Breast epithelium (tissue), 4 donors: ENCODE results near the gene C19orf38. TPM values are rescaled to one million over a fixed set of nuclear protein-coding genes. Genes with fewer than 3 reads are reported as not detected.

Experiments used
- DNase-seq, 2 donors: peaks; one replicate each; pipeline ENCODE4 v3.0.0-alpha.2; 2019; ENCODE audit warnings: low spot score in 2 of 2
- H3K27ac ChIP-seq, 2 donors: fragments of 200-600 bp; sonication (generic) in 1 of 2; one replicate each; pipeline ENCODE4 v1.5.1; 2016 to 2019; ENCODE audit warnings: mild to moderate bottlenecking in 1 of 2
- H3K27me3 ChIP-seq, 2 donors: fragments of 200-600 bp; sonication (generic) in 1 of 2; one replicate each; pipeline versions ENCODE4 v1.5.1 to v1.6.0; 2017 to 2019; ENCODE audit warnings: control low read depth in 1 of 2, mild to moderate bottlenecking in 1 of 2
- H3K36me3 ChIP-seq: fragments of 200-600 bp; one replicate; pipeline ENCODE4 v1.5.1; 2019
- H3K4me1 ChIP-seq, 2 donors: fragments of 200-600 bp; sonication (generic); one replicate each; pipeline ENCODE4 v1.5.1; 2016 to 2019; ENCODE audit warnings: control low read depth in 1 of 2
- H3K4me3 ChIP-seq, 3 donors: fragments of 200-600 bp; sonication (generic); 1 replicate in 2 of 3; 2 replicates in 1 of 3; pipeline ENCODE4 v1.5.1; 2016 to 2019; ENCODE audit warnings: mild to moderate bottlenecking in 3 of 3, moderate library complexity in 2 of 3
- H3K9me3 ChIP-seq, 2 donors: fragments of 200-600 bp; sonication (generic) in 1 of 2; one replicate each; pipeline ENCODE4 v1.5.1; 2016 to 2019; ENCODE audit warnings: control low read depth in 1 of 2
- POLR2A ChIP-seq: fragments of 450-650 bp; IDR thresholded peaks from one replicate; pipeline ENCODE4 v1.6.1; 2016; ENCODE audit warnings: antibody characterized with exemption, mild to moderate bottlenecking, moderate library complexity
- POLR2AphosphoS5 ChIP-seq, 3 donors: sonication (generic); formaldehyde crosslinking; IDR thresholded peaks; one replicate each; pipeline ENCODE4 v1.6.1; 2017; ENCODE audit warnings: antibody characterized with exemption in 3 of 3
- intact Hi-C: fragments of 100-400 bp; cut with DNase I; formaldehyde crosslinking; loops from one replicate; pipeline ENCODE4 v1.15.1; 2023; ENCODE audit warnings: low total_unique reads
- total RNA-seq, 3 donors: library from RNA; depleted of rRNA; stranded (reverse); fragments of >200 nt; gene quantifications; one replicate each; pipeline ENCODE4 v1.1.0, GENCODE V29; 2016
- TF ChIP-seq, protein P1 (sequence below), 3 donors: fragments of 450-650 bp; IDR thresholded peaks; one replicate each; pipeline ENCODE4 v1.5.1; 2016 to 2017; ENCODE audit warnings: antibody characterized with exemption in 3 of 3, mild to moderate bottlenecking in 3 of 3, moderate library complexity in 3 of 3

C19orf38 gene
- total RNA-seq, 3 donors from 2014 or later: 1.3 to 2.7 (median 2.0) TPM

DNA sequence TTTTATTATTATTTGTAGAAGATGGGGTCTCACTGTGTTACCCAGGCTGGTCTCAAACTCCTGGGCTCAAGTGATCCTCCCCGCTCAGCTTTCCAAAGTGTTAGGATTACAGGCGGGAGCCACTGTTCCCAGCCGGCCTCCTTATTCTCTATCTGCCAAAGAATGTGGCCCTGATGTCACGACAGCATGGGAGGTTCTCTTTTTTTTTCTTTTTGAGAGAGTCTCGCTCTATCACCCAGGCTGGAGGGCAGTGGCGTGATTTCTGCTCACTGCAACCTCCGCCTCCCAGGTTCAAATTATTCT, 46.6 kb downstream of the C19orf38 start:
- Histone ChIP-seq H3K27me3 (no peaks in the 10 kb centered on the region), H3K36me3 (no peaks in the 10 kb centered on the region), H3K27ac (no peak overlapping the region), H3K4me3 (no peak overlapping the region), H3K4me1 (peaks cover 4 to 10% of the 10 kb centered on the region in 2 donors), H3K9me3 (no peaks in the 10 kb centered on the region)
- no peak for DNase-seq
- intact Hi-C loops: no loop called here
- TF ChIP-seq POLR2AphosphoS5 (IDR thresholded peaks at IDR 0.05): no peak
- TF ChIP-seq, protein P1, sequence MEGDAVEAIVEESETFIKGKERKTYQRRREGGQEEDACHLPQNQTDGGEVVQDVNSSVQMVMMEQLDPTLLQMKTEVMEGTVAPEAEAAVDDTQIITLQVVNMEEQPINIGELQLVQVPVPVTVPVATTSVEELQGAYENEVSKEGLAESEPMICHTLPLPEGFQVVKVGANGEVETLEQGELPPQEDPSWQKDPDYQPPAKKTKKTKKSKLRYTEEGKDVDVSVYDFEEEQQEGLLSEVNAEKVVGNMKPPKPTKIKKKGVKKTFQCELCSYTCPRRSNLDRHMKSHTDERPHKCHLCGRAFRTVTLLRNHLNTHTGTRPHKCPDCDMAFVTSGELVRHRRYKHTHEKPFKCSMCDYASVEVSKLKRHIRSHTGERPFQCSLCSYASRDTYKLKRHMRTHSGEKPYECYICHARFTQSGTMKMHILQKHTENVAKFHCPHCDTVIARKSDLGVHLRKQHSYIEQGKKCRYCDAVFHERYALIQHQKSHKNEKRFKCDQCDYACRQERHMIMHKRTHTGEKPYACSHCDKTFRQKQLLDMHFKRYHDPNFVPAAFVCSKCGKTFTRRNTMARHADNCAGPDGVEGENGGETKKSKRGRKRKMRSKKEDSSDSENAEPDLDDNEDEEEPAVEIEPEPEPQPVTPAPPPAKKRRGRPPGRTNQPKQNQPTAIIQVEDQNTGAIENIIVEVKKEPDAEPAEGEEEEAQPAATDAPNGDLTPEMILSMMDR (IDR thresholded peaks at IDR 0.05): no peak
- no peak for TF ChIP-seq POLR2A

DNA sequence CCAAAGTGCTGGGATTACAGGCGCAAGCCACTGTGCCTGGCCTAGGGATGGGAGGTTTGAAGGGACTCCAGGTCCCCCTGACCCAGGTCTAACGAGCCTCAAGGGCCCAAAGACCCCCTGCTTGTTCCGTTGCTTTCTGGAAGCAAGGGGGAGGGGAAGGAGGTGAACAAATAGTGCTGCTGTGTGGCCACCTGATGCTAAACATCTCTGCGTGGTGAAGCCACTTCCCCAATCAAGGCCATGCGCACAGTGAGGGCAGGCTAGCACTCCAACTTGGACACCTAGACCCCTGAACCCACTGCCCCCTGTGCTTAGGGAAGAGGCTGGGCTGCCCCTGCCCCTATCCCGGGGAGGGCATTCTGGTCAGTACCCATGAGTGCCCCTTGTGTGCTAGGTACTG, 47.1 kb downstream of the C19orf38 start:
- TF ChIP-seq, protein P1 (IDR thresholded peaks at IDR 0.05): no peak
- TF ChIP-seq POLR2AphosphoS5 (IDR thresholded peaks at IDR 0.05) (no peak), POLR2A (no peak)
- Histone ChIP-seq H3K9me3 (no peaks in the 10 kb centered on the region), H3K4me1 (peaks cover 4 to 10% of the 10 kb centered on the region in 2 donors), H3K27me3 (no peaks in the 10 kb centered on the region), H3K4me3 (no peak overlapping the region), H3K36me3 (no peaks in the 10 kb centered on the region), H3K27ac (no peak overlapping the region)
- intact Hi-C loops: no loop called here
- DNase-seq: no peak

DNA sequence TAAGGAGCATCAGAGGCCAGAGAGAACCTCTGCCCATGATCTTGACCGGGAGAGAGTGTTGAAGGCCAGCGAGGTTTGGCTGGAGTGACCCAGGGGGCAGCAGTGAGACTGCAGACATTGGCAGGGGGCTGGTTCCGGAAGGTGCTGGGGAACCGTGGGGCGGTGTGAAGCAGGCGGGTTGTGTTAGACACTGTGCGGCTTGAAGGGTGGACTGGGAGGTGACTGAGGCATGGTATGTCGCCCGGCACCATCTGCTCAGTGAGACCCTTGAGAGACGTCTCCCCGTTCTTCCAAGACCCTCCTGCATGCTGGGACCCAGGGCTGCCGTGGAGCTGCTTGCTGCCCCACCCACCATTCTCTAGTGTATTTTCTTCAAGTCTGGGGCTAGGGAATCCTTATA, 47.7 kb downstream of the C19orf38 start:
- no peak for DNase-seq
- no peak overlapping the region for H3K4me3 ChIP-seq
- H3K36me3 ChIP-seq: no peaks in the 10 kb centered on the region
- peaks cover 4 to 10% of the 10 kb centered on the region in 2 donors for H3K4me1 ChIP-seq
- no peaks in the 10 kb centered on the region for H3K27me3 ChIP-seq
- peak overlapping the region in 1 of 2 donors; percentile 45 for H3K27ac ChIP-seq
- H3K9me3 ChIP-seq: no peaks in the 10 kb centered on the region
- TF ChIP-seq POLR2A (no peak), POLR2AphosphoS5 (IDR thresholded peaks at IDR 0.05) (no peak)
- TF ChIP-seq, protein P1 (IDR thresholded peaks at IDR 0.05): no peak
- intact Hi-C loops: no loop called here

DNA sequence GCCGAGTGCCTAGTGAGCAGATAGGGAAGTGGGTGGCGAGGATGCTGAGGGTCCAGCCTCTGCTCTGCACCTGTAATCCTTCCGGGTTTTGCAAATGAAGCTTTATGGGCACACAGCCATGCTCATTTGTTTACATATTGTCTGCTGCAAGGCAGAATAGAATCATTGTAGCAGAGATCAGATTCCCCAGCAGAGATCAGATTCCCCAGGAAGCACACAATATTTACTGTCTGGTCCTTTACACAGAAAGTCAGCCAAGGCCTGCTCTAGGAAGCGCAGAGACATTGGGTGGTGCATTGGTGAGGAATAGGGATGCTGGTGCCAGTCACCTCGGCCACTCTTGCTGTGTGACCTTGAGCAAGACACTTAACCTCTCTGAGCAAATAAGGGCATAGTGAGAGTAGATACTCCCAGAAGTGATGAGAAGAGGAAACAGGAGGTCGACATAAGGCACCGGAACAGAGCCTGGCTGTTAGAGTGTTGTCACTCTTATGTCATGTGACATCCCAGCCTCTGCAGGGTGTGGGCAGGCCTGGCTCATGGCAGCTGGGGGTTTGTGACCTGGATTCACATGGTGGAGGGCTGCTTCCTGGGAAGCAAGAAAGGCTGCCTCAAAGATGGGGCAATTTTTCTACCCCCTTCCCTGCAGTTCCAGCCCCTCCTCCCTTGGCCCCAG, 48.8 kb downstream of the C19orf38 start:
- TF ChIP-seq POLR2A: no peak
- no peak overlapping the region for H3K4me3 ChIP-seq
- H3K27ac ChIP-seq: peak overlapping the region; percentile 33 to 45
- intact Hi-C loops: no loop called here
- H3K9me3 ChIP-seq: no peaks in the 10 kb centered on the region
- no peak for DNase-seq
- H3K4me1 ChIP-seq: peaks cover 4 to 10% of the 10 kb centered on the region in 2 donors
- H3K27me3 ChIP-seq: no peaks in the 10 kb centered on the region
- H3K36me3 ChIP-seq: no peaks in the 10 kb centered on the region

DNA sequence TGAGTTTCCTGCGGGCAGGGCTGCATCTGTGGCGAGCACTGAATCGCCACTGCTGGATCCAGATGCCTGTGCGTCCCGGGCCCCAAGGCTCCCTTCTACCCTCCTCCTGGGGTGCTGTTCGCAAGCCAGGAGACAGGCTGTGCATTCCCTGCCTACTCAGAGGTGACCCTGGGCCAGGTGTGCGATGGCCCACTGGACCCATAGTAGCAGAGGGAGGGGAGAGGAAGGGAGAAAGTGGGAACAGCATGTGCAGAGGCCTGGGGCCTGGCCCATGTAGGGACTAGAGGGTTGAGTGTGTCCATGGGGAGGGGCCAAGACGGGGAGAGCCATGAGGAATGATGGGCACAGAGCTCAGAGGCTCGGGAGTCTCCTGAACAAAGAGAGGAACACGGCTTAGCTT, 50.4 kb downstream of the C19orf38 start:
- Histone ChIP-seq H3K4me1 (peaks cover 4 to 10% of the 10 kb centered on the region in 2 donors), H3K4me3 (no peak overlapping the region), H3K27me3 (no peaks in the 10 kb centered on the region), H3K36me3 (no peaks in the 10 kb centered on the region), H3K9me3 (no peaks in the 10 kb centered on the region), H3K27ac (peak overlapping the region; percentile 39 to 94)
- intact Hi-C loops: no loop called here
- TF ChIP-seq POLR2A (no peak), POLR2AphosphoS5 (IDR thresholded peaks at IDR 0.05) (no peak)
- TF ChIP-seq, protein P1 (IDR thresholded peaks at IDR 0.05): no peak
- DNase-seq: no peak
